Peyer's patch (tissue), 4 donors: ENCODE results near the gene BRI3BP. TPM values are rescaled to one million over a fixed set of nuclear protein-coding genes. Genes with fewer than 3 reads are reported as not detected.
"Not testable (repeated sequence)": the region's sequence is repeated elsewhere in the genome, so short reads cannot be mapped to it uniquely, and the experiment has no call there.

Experiments
- DNase-seq, 3 donors: peaks; one replicate each; pipeline ENCODE4 v3.0.0-alpha.2; 2017 to 2019
- H3K27ac ChIP-seq, 4 donors: fragments of 200-600 bp; sonication (generic); one replicate each; pipeline ENCODE4 v1.5.1; 2016 to 2019
- H3K27me3 ChIP-seq, 2 donors: fragments of 200-600 bp; sonication (generic); one replicate each; pipeline ENCODE4 v1.5.1; 2019
- H3K36me3 ChIP-seq, 3 donors: fragments of 200-600 bp; sonication (generic); one replicate each; pipeline ENCODE4 v1.5.1; 2016 to 2019
- H3K4me1 ChIP-seq, 4 donors: fragments of 200-600 bp; sonication (generic); one replicate each; pipeline ENCODE4 v1.5.1; 2016 to 2019
- H3K4me3 ChIP-seq, 4 donors: fragments of 200-600 bp; sonication (generic); 1 replicate in 3 of 4; 2 replicates in 1 of 4; pipeline ENCODE4 v1.5.1; 2016 to 2019; ENCODE audit warnings: mild to moderate bottlenecking in 1 of 4
- H3K9me3 ChIP-seq, 4 donors: fragments of 200-600 bp; sonication (generic); one replicate each; pipeline ENCODE4 v1.5.1; 2016 to 2019; ENCODE audit warnings: mild to moderate bottlenecking in 1 of 4
- POLR2A ChIP-seq, 2 donors: fragments of 450-650 bp; IDR thresholded peaks; one replicate each; pipeline ENCODE4 v1.5.1; 2017; ENCODE audit warnings: antibody characterized with exemption in 2 of 2, mild to moderate bottlenecking in 2 of 2, moderate library complexity in 2 of 2
- total RNA-seq, 4 donors: library from RNA; depleted of rRNA; stranded (reverse); fragments of >200 nt; gene quantifications; one replicate each; pipeline ENCODE4 v1.1.0, GENCODE V29; 2016
- TF ChIP-seq, protein P1 (sequence below), 6 experiments: fragments of 450-650 bp in 4 of 6; fragments of 200-600 bp in 2 of 6; sonication (generic) in 1 of 6; IDR thresholded peaks; one replicate each; pipeline ENCODE4 v1.5.1; 2017 to 2019; ENCODE audit warnings: antibody characterized with exemption in 6 of 6, mild to moderate bottlenecking in 3 of 6, moderate library complexity in 1 of 6

Gene BRI3BP
- total RNA-seq, 4 donors from 2014 or later, result 13.2 to 55.2 (median 41.8) TPM

DNA sequence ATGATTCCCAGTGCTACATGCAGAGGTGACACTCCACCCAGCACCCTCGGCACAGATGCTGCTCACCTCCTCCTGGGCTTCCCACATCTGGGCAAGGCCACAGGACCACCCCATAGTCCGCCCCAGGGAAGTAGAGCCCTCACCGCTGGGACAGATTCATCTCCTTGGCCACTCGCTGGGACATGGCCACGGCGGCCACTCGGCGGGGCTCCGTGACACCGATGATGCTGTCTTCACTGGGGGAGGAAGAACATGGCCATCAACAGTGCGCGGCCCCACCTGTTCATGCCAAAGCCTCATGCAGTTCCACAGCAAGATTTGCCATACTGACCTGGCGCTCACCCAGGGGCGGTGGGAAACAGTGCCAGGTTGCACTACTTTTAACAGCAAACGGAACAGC lies 18.2 kb upstream of the BRI3BP start:
- peaks cover 0 to 86% (median 0%) of the 10 kb centered on the region in 3 donors for H3K36me3 ChIP-seq
- no peak overlapping the region for H3K27ac ChIP-seq
- no peak for TF ChIP-seq POLR2A (IDR thresholded peaks at IDR 0.05)
- TF ChIP-seq, protein P1, sequence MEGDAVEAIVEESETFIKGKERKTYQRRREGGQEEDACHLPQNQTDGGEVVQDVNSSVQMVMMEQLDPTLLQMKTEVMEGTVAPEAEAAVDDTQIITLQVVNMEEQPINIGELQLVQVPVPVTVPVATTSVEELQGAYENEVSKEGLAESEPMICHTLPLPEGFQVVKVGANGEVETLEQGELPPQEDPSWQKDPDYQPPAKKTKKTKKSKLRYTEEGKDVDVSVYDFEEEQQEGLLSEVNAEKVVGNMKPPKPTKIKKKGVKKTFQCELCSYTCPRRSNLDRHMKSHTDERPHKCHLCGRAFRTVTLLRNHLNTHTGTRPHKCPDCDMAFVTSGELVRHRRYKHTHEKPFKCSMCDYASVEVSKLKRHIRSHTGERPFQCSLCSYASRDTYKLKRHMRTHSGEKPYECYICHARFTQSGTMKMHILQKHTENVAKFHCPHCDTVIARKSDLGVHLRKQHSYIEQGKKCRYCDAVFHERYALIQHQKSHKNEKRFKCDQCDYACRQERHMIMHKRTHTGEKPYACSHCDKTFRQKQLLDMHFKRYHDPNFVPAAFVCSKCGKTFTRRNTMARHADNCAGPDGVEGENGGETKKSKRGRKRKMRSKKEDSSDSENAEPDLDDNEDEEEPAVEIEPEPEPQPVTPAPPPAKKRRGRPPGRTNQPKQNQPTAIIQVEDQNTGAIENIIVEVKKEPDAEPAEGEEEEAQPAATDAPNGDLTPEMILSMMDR (IDR thresholded peaks at IDR 0.05), result no peak
- no peak for DNase-seq
- no peaks in the 10 kb centered on the region for H3K9me3 ChIP-seq
- no peaks in the 10 kb centered on the region for H3K4me1 ChIP-seq
- H3K4me3 ChIP-seq, result no peak overlapping the region
- H3K27me3 ChIP-seq, result no peaks in the 10 kb centered on the region

DNA sequence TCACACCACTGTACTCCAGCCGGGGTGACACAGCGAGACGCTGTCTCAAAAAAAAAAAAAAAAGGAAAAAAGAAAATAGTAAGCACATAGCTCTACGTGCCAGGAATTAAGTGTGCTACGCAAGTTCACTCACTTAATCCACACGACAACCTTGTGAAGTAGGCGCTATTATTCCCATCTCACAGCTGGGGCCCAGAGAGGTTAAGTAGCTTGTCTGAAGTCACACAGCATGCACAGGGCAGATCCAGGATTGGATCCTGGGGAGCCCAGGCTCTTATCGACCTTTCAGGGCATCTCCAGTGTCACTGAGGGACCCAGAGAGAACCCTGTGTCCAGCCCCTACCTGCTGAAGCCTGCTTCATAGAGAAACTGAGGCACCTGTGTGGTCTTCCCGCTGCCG lies 16.4 kb upstream of the BRI3BP start:
- Histone ChIP-seq H3K4me1 (no peaks in the 10 kb centered on the region), H3K4me3 (no peak overlapping the region), H3K27ac (no peak overlapping the region), H3K27me3 (no peaks in the 10 kb centered on the region), H3K9me3 (no peaks in the 10 kb centered on the region), H3K36me3 (peaks cover 0 to 86% (median 0%) of the 10 kb centered on the region in 3 donors)
- no peak for DNase-seq
- TF ChIP-seq, protein P1 (IDR thresholded peaks at IDR 0.05), result no peak
- TF ChIP-seq POLR2A (IDR thresholded peaks at IDR 0.05), result no peak

DNA sequence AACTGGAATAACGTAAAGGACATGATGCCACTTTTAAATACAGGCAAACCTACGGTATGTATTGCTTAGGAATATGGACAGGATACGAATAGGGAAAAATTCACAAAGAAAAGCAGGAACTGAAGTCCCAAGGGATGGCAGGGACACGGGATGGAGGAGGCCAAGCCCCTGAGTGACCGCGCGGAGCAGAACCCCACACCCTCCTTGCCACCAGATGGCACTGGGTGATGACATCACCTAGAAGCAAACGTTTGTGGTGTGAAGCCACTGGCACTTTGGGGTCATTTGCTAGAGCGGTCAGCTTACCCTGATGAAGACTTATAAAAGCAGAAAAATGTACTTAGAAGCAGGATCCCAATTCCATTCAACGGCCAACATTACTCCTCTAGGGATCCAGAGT lies 13.9 kb upstream of the BRI3BP start:
- Histone ChIP-seq H3K4me3 (no peak overlapping the region), H3K36me3 (peaks cover 0 to 96% (median 0%) of the 10 kb centered on the region in 3 donors), H3K27ac (no peak overlapping the region), H3K9me3 (no peaks in the 10 kb centered on the region), H3K27me3 (no peaks in the 10 kb centered on the region), H3K4me1 (no peaks in the 10 kb centered on the region)
- no peak for DNase-seq
- TF ChIP-seq, protein P1 (IDR thresholded peaks at IDR 0.05), result no peak
- no peak for TF ChIP-seq POLR2A (IDR thresholded peaks at IDR 0.05)

DNA sequence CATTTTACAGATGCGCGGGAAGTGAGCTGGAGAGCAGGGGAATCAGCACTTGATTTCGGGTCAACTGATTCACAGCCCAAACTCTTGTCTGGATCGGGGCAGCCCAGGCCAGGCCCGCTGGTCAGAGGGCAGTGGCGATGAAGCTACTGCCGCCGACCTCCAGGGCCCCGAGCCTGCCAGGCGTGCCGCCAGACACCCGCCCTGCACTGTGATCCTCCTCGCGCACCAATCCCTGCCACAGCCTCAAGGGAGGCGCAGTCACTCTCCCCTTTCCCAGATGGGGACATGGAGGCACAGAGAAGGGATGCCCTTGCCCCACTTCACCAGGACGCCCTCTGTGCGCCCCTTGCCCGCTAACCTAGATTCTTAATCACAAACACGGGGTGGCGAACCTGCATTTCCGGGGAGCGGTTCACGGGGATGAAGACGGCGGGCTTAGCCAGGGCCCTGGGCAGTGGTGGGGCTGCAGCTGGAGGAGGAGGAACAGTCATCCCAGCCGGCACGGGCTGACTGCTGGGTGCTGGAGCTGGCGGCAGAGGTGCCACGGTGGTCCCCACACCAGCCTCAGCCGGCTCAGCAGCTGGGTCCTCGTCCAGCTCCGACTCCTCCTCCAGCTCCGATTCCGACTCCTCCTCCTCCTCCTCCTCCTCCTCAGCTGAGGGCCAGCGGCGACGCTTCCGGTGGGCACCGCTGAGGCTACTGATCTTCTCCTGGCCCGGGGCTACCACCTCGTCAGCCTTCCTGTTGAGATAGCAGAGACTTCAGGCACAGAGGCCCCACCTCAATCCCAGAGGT lies 13.2 kb upstream of the BRI3BP start:
- no peak overlapping the region for H3K4me3 ChIP-seq
- no peak for DNase-seq
- H3K4me1 ChIP-seq, result no peaks in the 10 kb centered on the region
- no peaks in the 10 kb centered on the region for H3K9me3 ChIP-seq
- no peaks in the 10 kb centered on the region for H3K27me3 ChIP-seq
- peaks cover 0 to 95% (median 0%) of the 10 kb centered on the region in 3 donors for H3K36me3 ChIP-seq
- TF ChIP-seq, protein P1 (IDR thresholded peaks at IDR 0.05), result no peak
- TF ChIP-seq POLR2A (IDR thresholded peaks at IDR 0.05), result no peak
- no peak overlapping the region for H3K27ac ChIP-seq

DNA sequence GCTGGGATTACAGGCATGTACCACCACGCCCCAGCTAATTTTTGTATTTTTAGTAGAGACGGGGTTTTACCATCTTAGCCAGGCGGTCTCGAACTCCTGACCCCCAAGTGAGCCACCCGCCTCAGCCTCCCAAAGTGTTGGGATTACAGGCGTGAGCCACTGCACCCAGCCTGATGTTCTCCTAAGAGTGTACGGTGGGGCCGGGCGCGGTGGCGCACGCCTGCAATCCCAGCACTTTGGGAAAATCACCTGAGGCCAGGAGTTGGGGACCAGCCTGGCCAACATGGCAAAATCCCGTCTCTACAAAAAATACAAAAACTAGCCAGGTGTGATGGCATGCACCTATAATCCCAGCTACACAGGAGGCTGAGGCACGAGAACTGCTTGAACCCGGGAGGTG lies 6.6 kb upstream of the BRI3BP start:
- not testable (repeated sequence) for H3K27ac ChIP-seq, DNase-seq, H3K9me3 ChIP-seq, H3K4me3 ChIP-seq, H3K27me3 ChIP-seq, H3K4me1 ChIP-seq
- H3K36me3 ChIP-seq, result peaks cover 0 to 43% (median 0%) of the 10 kb centered on the region in 3 donors

DNA sequence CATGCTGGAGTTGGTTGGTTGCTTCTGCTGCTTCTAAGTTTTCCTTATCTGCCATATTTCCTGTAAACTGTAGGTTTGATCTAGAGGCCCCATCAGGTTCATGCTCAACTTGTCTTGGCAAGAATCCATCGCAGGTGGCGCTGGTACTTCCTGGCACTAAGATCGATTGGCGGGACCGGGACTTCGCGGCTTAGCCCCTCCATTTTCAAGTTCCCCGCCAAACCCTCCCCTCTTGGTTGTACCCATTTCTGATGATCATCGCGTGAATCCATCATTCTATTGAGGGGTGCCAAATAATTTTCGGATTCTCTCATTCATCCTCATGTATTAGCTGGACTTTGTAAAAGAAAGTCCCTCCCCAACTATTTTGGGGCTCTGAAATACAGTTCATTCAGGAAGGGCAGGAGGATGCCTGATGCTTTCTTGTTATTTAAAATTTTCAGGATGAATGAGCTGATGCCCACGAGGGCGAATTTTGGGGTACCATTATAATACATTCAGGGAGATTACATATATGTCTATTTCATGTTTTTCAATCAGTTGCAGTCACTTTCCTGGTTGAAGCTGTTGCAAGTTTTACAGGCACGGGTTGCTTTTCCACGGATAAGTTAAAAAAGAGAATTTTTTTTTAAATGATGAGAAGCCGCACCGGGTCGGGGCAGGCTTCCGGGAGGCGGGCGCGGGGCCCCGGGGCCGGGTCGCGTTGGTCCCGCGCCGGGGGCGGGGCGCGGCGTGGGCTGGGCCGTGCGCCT lies 395 bp upstream of the BRI3BP start:
- peak; percentile 86 to 93 (median 88) for DNase-seq
- Histone ChIP-seq H3K9me3 (no peaks in the 10 kb centered on the region), H3K27ac (peak overlapping the region; percentile 67 to 91 (median 74)), H3K27me3 (no peaks in the 10 kb centered on the region), H3K36me3 (no peaks in the 10 kb centered on the region), H3K4me3 (peak overlapping the region; percentile 51 to 85 (median 66)), H3K4me1 (peaks cover 0 to 20% (median 12%) of the 10 kb centered on the region in 4 donors)
- TF ChIP-seq, protein P1 (IDR thresholded peaks at IDR 0.05), result peak; percentile 49 to 62 (median 53)
- no peak for TF ChIP-seq POLR2A (IDR thresholded peaks at IDR 0.05)
